GM10248 (cell line): Measurements from ENCODE around the gene KRT17.

ENCODE experiments used
- CTCF ChIA-PET: fragments of 300-600 bp; sonication (Branson Sonifier 250); formaldehyde crosslinking; extraction: SDS; loops from one replicate; lab custom pipeline; 2021; ENCODE audit warnings: antibody characterized with exemption; lab: Yijun Ruan, JAX
- POLR2A ChIA-PET: fragments of 350-650 bp; sonication (Branson Sonifier 250); formaldehyde crosslinking; extraction: SDS; loops from one replicate; lab custom pipeline; 2020; ENCODE audit warnings: antibody characterized with exemption; lab: Yijun Ruan, JAX
- DNase-seq: peaks from one replicate; pipeline ENCODE4 v3.0.0; 2012; ENCODE audit errors: extremely low spot score
- CTCF ChIP-seq: IDR thresholded peaks from 2 replicates; pipeline ENCODE4 v1.5.1; 2012; ENCODE audit warnings: mild to moderate bottlenecking, low read depth; ENCODE audit errors: extremely low read depth, missing control alignments, control extremely low read depth

The KRT17 gene

GRCh38 chr17:41655611-41656111 lies 31.3 kb upstream of the KRT17 start:
- DNase-seq, result no peak
- ChIA-PET CTCF (interaction anchor here (1.0 to 16.1 kb wide), 3 partner anchors 9 to 107 kb away, joined by 3 to 533 read pairs (median 4); no protein-coding TSS in a partner anchor), POLR2A (no interaction called here)
- TF ChIP-seq CTCF, result no peak

- POLR2A ChIA-PET, result no interaction called here
- CTCF ChIA-PET, result interaction anchor here (1.2 to 16.1 kb wide), 3 partner anchors 9 to 105 kb away, joined by 3 to 533 read pairs (median 26); no protein-coding TSS in a partner anchor
- no peak for DNase-seq
- no peak for TF ChIP-seq CTCF
Measured at GRCh38 chr17:41654678-41655607, 30.6 kb upstream of the KRT17 start.

GRCh38 chr17:41653892-41654677 lies 29.7 kb upstream of the KRT17 start:
- CTCF ChIA-PET, result interaction anchor here (1.2 to 16.1 kb wide), 3 partner anchors 8 to 104 kb away, joined by 3 to 533 read pairs (median 26); no protein-coding TSS in a partner anchor
- DNase-seq, result no peak
- TF ChIP-seq CTCF, result no peak
- POLR2A ChIA-PET, result no interaction called here

- no peak for DNase-seq
- ChIA-PET POLR2A (no interaction called here), CTCF (interaction anchor here (1.2 to 16.1 kb wide), 3 partner anchors 8 to 104 kb away, joined by 3 to 533 read pairs (median 26); no protein-coding TSS in a partner anchor)
- no peak for TF ChIP-seq CTCF
Measured at GRCh38 chr17:41653421-41653820, 29.0 kb upstream of the KRT17 start.

- no peak for TF ChIP-seq CTCF
- POLR2A ChIA-PET, result no interaction called here
- CTCF ChIA-PET, result interaction anchor here (3.5 to 16.1 kb wide), 2 partner anchors 13 to 103 kb away, joined by 26 to 533 read pairs; no protein-coding TSS in a partner anchor
Measured at GRCh38 chr17:41652461-41652970, 28.1 kb upstream of the KRT17 start.

More at GRCh38 chr17:41652461-41652970, 28.1 kb upstream of the KRT17 start:
- DNase-seq, result no peak
